HCT116 (cell line): ENCODE measurements around the gene COL20A1. TPM values are rescaled to one million over a fixed set of nuclear protein-coding genes. Genes with fewer than 3 reads are reported as not detected.
A peak's percentile ranks its signal among the peaks of the same experiment; 100 is the strongest.
"Not testable (repeated sequence)": the region's sequence is repeated elsewhere in the genome, so short reads cannot be mapped to it uniquely, and the experiment has no call there.

Source experiments
- ATAC-seq: fragments of 200-7000 bp; cut with Tn5 transposase; 2 replicates; pipeline ENCODE4 v1.9.1; 2020; ENCODE audit warnings: mild to moderate bottlenecking, moderate library complexity
- BruUV-seq: library from RNA; stranded (reverse); fragments of 400-500 nt; replicated peaks from 2 replicates; lab custom pipeline; 2021; lab: Mats Ljungman, UMichigan
- CTCF ChIA-PET: fragments of 300-600 bp; sonication (Branson Sonifier 250); formaldehyde crosslinking; loops from one replicate; lab custom pipeline; 2021; ENCODE audit warnings: antibody characterized with exemption; lab: Charles Lee
- POLR2A ChIA-PET: fragments of 300-600, 350-600 bp; sonication (Branson Sonifier 250); formaldehyde crosslinking; loops from one replicate; lab custom pipeline; 2021; ENCODE audit warnings: antibody characterized with exemption; lab: Charles Lee
- RAD21 ChIA-PET, 2 experiments: fragments of 300-600 bp; sonication (Branson Sonifier 250); formaldehyde crosslinking; loops; one replicate each; lab custom pipeline; 2023; ENCODE audit warnings: low total read pairs in 2 of 2; ENCODE audit not compliant: uncharacterized antibody in 2 of 2, unreplicated experiment in 2 of 2, low non-redundant PET in 1 of 2; lab: Charles Lee
- DNase-seq: peaks from one replicate; pipeline ENCODE4 v3.0.0-alpha.2; 2010; ENCODE audit warnings: low read depth, low spot score
- H2AFZ ChIP-seq: fragments of 200-600 bp; shearing (Covaris generic), sonication (generic); 2 replicates; pipeline ENCODE4 v1.6.1; 2017; ENCODE audit warnings: low read depth, mixed run types, mixed read lengths, antibody characterized with exemption, low read length; ENCODE audit not compliant: poor library complexity, severe bottlenecking
- H3K27ac ChIP-seq: 2 replicates; pipeline ENCODE4 v1.5.1; 2012; ENCODE audit warnings: low read depth, low read length
- H3K27me3 ChIP-seq: fragments of 200-600 bp; sonication (generic); 2 replicates; pipeline ENCODE4 v1.6.1; 2016; ENCODE audit warnings: mixed run types, low read length, mixed read lengths; ENCODE audit not compliant: insufficient read depth
- H3K36me3 ChIP-seq, 2 experiments: fragments of 200-500 bp in 1 of 2; fragments of 200-600 bp in 1 of 2; sonication (Bioruptor generic) in 1 of 2; sonication (generic) in 1 of 2; 2 replicates each; pipeline versions ENCODE4 v1.5.1 to v1.6.1; 2014 to 2016; ENCODE audit warnings: low read length in 2 of 2, inconsistent platforms in 1 of 2, mixed read lengths in 1 of 2, mixed run types in 1 of 2; ENCODE audit not compliant: insufficient read depth in 2 of 2, control insufficient read depth in 1 of 2
- H3K4me1 ChIP-seq, 2 experiments: fragments of 200-600 bp in 1 of 2; sonication (generic) in 1 of 2; 2 replicates each; pipeline versions ENCODE4 v1.5.1 to v1.6.1; 2012 to 2017; ENCODE audit warnings: low read length in 2 of 2, inconsistent platforms in 1 of 2, mild to moderate bottlenecking in 1 of 2, mixed read lengths in 1 of 2, mixed run types in 1 of 2, moderate library complexity in 1 of 2; ENCODE audit not compliant: insufficient read depth in 2 of 2, control insufficient read depth in 1 of 2
- H3K4me2 ChIP-seq: fragments of 200-600 bp; sonication (generic); 2 replicates; pipeline ENCODE4 v1.6.1; 2017; ENCODE audit warnings: mixed run types, low read length, mixed read lengths
- H3K4me3 ChIP-seq, 2 experiments: fragments of 200-600 bp in 1 of 2; sonication (generic) in 1 of 2; replicated peaks in 1 of 2; 2 replicates each; pipeline ENCODE4 v1.5.1; 2011 to 2016; ENCODE audit warnings: low read length in 2 of 2, control low read depth in 1 of 2, low read depth in 1 of 2, mild to moderate bottlenecking in 1 of 2, mixed read lengths in 1 of 2, mixed run types in 1 of 2
- H3K79me2 ChIP-seq: fragments of 200-600 bp; sonication (generic); 2 replicates; pipeline ENCODE4 v1.6.1; 2017; ENCODE audit warnings: mild to moderate bottlenecking, mixed run types, low read length, moderate library complexity, mixed read lengths; ENCODE audit not compliant: insufficient read depth
- H3K9ac ChIP-seq: fragments of 200-600 bp; sonication (generic); 2 replicates; pipeline ENCODE4 v1.6.1; 2016; ENCODE audit warnings: low read length, mixed read lengths
- H3K9me2 ChIP-seq: fragments of 200-600 bp; sonication (generic), shearing (Covaris generic); 2 replicates; pipeline ENCODE4 v1.6.1; 2017; ENCODE audit warnings: mixed run types, mild to moderate bottlenecking, moderate library complexity; ENCODE audit not compliant: insufficient read depth
- H3K9me3 ChIP-seq, 2 experiments: fragments of 200-500 bp in 1 of 2; fragments of 200-600 bp in 1 of 2; sonication (Bioruptor generic) in 1 of 2; sonication (generic) in 1 of 2; 2 replicates each; pipeline ENCODE4 v1.6.1; 2014 to 2017; ENCODE audit warnings: low read length in 2 of 2, mixed read lengths in 2 of 2, inconsistent platforms in 1 of 2, low read depth in 1 of 2, mild to moderate bottlenecking in 1 of 2, mixed run types in 1 of 2, moderate library complexity in 1 of 2; ENCODE audit not compliant: control insufficient read depth in 1 of 2, insufficient read depth in 1 of 2
- H4K20me1 ChIP-seq: fragments of 200-600 bp; sonication (generic), shearing (Covaris generic); 2 replicates; pipeline ENCODE4 v1.6.1; 2017; ENCODE audit warnings: mixed run types, mild to moderate bottlenecking, moderate library complexity; ENCODE audit not compliant: insufficient read depth
- CBX3 ChIP-seq: IDR thresholded peaks from 2 replicates; pipeline ENCODE4 v1.6.1; 2012; ENCODE audit warnings: low read depth
- ELF1 ChIP-seq: IDR thresholded peaks from 2 replicates; pipeline ENCODE4 v1.6.1; 2012; ENCODE audit warnings: low read depth, borderline replicate concordance
- FOSL1 ChIP-seq: IDR thresholded peaks from 2 replicates; pipeline ENCODE4 v1.6.1; 2012; ENCODE audit warnings: low read depth
- POLR2A ChIP-seq: IDR thresholded peaks from 2 replicates; pipeline ENCODE4 v1.7.0; 2011; ENCODE audit warnings: borderline replicate concordance; ENCODE audit not compliant: insufficient read depth, insufficient read length; ENCODE audit errors: extremely low read depth
- intact Hi-C: fragments of 100-400 bp; cut with micrococcal nuclease; formaldehyde crosslinking; loops from 2 replicates; pipeline ENCODE4 v1.10.0; 2022
- total RNA-seq: library from RNA; stranded (reverse); gene quantifications from one replicate; pipeline ENCODE4 v1.2.1, GENCODE V29; 2021; ENCODE audit not compliant: unreplicated experiment
- TF ChIP-seq, protein P1 (sequence below): IDR thresholded peaks from 2 replicates; pipeline ENCODE4 v1.6.1; 2011; ENCODE audit warnings: mild to moderate bottlenecking, low read length, moderate library complexity; ENCODE audit not compliant: insufficient replicate concordance; ENCODE audit errors: extremely low read depth
- TF ChIP-seq, protein P2 (sequence below): IDR thresholded peaks from 2 replicates; pipeline ENCODE4 v1.6.1; 2012

The COL20A1 gene
- total RNA-seq, 1 experiment from 2014 or later, result 0.34 TPM

DNA sequence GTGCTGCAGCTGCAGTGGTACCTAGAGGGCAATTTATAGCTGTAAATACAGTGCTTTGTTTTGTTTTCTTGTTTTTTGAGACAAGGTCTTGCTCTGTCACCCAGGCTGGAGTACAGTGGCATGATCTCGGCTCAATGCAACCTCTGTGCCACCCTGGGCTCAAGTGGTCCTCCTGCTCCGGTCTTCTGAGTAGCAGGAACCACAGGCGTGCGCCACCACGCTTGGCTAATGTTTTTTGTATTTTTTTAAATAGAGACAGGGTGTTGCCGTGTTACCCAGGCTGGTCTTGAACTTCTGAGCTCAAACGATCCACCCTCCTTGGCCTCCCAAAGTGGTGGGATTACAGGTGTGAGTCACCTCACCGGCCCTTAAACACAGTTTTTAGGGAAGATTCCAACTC, 41.4 kb downstream of the COL20A1 start:
- no peaks in the 10 kb centered on the region for H3K4me1 ChIP-seq
- no peaks in the 10 kb centered on the region for H3K79me2 ChIP-seq
- no peak for ATAC-seq
- no peaks in the 10 kb centered on the region for H4K20me1 ChIP-seq
- no peaks in the 10 kb centered on the region for H3K36me3 ChIP-seq
- H3K9me2 ChIP-seq, result no peaks in the 10 kb centered on the region
- peaks cover 15% of the 10 kb centered on the region for H3K27me3 ChIP-seq
- TF ChIP-seq FOSL1 (no peak), ELF1 (no peak), POLR2A (no peak), CBX3 (no peak)
- TF ChIP-seq, protein P1, sequence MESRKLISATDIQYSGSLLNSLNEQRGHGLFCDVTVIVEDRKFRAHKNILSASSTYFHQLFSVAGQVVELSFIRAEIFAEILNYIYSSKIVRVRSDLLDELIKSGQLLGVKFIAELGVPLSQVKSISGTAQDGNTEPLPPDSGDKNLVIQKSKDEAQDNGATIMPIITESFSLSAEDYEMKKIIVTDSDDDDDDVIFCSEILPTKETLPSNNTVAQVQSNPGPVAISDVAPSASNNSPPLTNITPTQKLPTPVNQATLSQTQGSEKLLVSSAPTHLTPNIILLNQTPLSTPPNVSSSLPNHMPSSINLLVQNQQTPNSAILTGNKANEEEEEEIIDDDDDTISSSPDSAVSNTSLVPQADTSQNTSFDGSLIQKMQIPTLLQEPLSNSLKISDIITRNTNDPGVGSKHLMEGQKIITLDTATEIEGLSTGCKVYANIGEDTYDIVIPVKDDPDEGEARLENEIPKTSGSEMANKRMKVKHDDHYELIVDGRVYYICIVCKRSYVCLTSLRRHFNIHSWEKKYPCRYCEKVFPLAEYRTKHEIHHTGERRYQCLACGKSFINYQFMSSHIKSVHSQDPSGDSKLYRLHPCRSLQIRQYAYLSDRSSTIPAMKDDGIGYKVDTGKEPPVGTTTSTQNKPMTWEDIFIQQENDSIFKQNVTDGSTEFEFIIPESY, result no peak
- TF ChIP-seq, protein P2, sequence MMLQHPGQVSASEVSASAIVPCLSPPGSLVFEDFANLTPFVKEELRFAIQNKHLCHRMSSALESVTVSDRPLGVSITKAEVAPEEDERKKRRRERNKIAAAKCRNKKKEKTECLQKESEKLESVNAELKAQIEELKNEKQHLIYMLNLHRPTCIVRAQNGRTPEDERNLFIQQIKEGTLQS, result no peak
- ChIA-PET POLR2A (no interaction called here), RAD21 (no interaction called here), CTCF (interaction anchor here (1.7 kb wide), 1 partner anchor 47 kb away, joined by 5 read pairs; no protein-coding TSS in a partner anchor)
- H3K4me2 ChIP-seq, result no peak overlapping the region
- H2AFZ ChIP-seq, result no peak overlapping the region
- H3K9ac ChIP-seq, result no peak overlapping the region
- no TSS peak for BruUV-seq
- no peak overlapping the region for H3K27ac ChIP-seq
- peaks cover 3 to 4% of the 10 kb centered on the region in 2 experiments; a peak in 1 of 4 replicates for H3K9me3 ChIP-seq
- intact Hi-C loops, result no loop called here
- H3K4me3 ChIP-seq, result no peak overlapping the region
- DNase-seq, result no peak

DNA sequence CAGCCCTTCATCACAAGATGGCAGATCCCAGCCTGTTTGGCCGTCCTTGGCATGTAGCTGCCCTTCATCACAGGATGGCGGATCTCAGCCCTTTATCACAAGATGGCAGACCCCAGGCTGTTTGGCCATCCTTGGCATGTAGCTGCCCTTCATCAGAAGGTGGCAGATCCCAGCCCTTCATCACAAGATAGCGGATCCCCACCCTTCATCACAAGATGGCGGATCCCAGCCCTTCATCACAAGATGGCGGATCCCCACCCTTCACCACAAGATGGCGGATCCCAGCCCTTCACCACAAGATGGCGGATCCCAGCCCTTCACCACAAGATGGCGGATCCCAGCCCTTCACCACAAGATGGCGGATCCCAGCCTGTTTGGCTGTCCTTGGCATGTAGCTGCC, 42.1 kb downstream of the COL20A1 start:
- ATAC-seq, H3K27ac ChIP-seq, BruUV-seq, POLR2A ChIA-PET, RAD21 ChIA-PET, H3K9ac ChIP-seq, H4K20me1 ChIP-seq, H3K9me3 ChIP-seq, intact Hi-C loops, H3K9me2 ChIP-seq, H3K79me2 ChIP-seq, H3K4me3 ChIP-seq, DNase-seq, H3K36me3 ChIP-seq, H3K4me1 ChIP-seq, H3K4me2 ChIP-seq: not testable (repeated sequence)
- Histone ChIP-seq H2AFZ (peak overlapping the region; percentile 45), H3K27me3 (peaks cover 15% of the 10 kb centered on the region)
- CTCF ChIA-PET, result interaction anchor here (1.7 kb wide), 1 partner anchor 47 kb away, joined by 5 read pairs; no protein-coding TSS in a partner anchor
